Activated B cell treated with CpG ODN at 0.5 μM for 24 hours (primary cell): ENCODE measurements around the gene SEPHS2. TPM values are rescaled to one million over a fixed set of nuclear protein-coding genes. Genes with fewer than 3 reads are reported as not detected.
A peak's percentile ranks its signal among the peaks of the same experiment; 100 is the strongest.

Source experiments
- ATAC-seq: fragments of 200-7000 bp; cut with Tn5 transposase; one replicate; pipeline ENCODE4 v1.10.0; 2021; ENCODE audit warnings: low read depth, mild to moderate bottlenecking, moderate library complexity
- CTCF ChIA-PET: fragments of 350-600 bp; sonication (Branson Sonifier 250); formaldehyde crosslinking; loops from one replicate; lab custom pipeline; 2021; ENCODE audit warnings: antibody characterized with exemption; lab: Charles Lee
- POLR2A ChIA-PET: fragments of 350-600 bp; sonication (Branson Sonifier 250); formaldehyde crosslinking; loops from one replicate; lab custom pipeline; 2021; ENCODE audit warnings: antibody characterized with exemption; lab: Charles Lee
- DNase-seq: peaks from one replicate; pipeline ENCODE4 v3.0.0; 2022
- H3K27ac Mint-ChIP-seq: one replicate; pipeline ENCODE4 v1.8.0; 2020; ENCODE audit warnings: mixed read lengths
- H3K27me3 Mint-ChIP-seq: one replicate; pipeline ENCODE4 v1.8.0; 2021; ENCODE audit warnings: mixed read lengths
- H3K36me3 Mint-ChIP-seq: one replicate; pipeline ENCODE4 v1.8.0; 2021; ENCODE audit warnings: low read depth, mixed read lengths
- H3K4me1 Mint-ChIP-seq: one replicate; pipeline ENCODE4 v1.8.0; 2021; ENCODE audit warnings: mixed read lengths
- H3K4me3 Mint-ChIP-seq: one replicate; pipeline ENCODE4 v1.8.0; 2020; ENCODE audit warnings: mild to moderate bottlenecking, mixed read lengths
- H3K9me3 Mint-ChIP-seq: one replicate; pipeline ENCODE4 v1.8.0; 2020; ENCODE audit warnings: mixed read lengths
- intact Hi-C: fragments of 100-400 bp; cut with micrococcal nuclease; formaldehyde crosslinking; loops from one replicate; pipeline ENCODE4 v1.15.1; 2024
- total RNA-seq: library from RNA; stranded (reverse); gene quantifications from 2 replicates; pipeline ENCODE4 v1.2.3, GENCODE V29; 2022
- TF ChIP-seq, protein P1 (sequence below): fragments of 200-600 bp; IDR thresholded peaks from one replicate; pipeline ENCODE4 v1.8.0; 2022; ENCODE audit warnings: antibody characterized with exemption, mild to moderate bottlenecking

The SEPHS2 gene
- total RNA-seq, 1 donor from 2014 or later = 80.0 TPM

DNA sequence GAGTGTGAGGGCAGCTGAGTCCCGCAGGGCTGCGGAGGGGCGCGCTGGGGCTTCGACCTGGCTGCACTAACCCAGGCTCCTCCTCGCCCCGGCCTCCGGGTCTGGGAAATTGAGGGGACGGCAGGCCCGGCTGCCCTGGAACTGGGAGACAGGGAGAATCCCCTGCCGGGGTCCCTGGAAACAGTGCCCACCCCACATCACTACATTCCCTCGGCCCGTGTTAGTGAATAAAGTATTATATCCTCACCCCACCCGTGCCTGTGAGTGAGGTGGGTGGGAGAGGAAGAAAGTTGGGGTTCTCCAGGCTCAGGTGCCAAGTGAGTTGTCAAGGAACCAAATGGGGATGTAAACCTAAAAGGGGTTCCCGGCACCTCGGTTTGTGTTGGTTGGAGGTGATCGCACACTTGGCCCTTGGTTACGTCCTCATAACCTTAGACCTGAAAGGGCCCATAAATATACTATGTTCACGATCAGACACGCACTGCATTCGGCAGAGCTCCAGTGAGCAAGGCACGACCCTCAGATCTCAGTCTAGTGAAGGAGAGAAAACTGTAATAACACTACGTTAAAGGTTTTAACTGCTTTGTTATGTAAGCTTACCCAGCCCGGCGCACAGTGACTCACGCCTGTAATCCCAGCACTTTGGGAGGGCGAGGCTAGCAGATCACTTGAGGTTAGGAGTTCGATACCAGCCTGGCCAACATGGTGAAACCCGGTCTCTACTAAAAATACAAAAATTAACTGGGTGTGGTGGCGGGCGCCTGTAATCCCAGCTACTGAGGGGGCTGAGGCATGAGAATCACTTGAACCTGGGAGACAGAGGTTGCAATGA is 27.1 kb downstream of the SEPHS2 start:
- ChIA-PET CTCF (interaction anchor here (0.8 to 3.3 kb wide), 8 partner anchors 9 to 210 kb away, joined by 3 to 22 read pairs (median 4); partner anchors contain the start of genes DCTPP1 and ITGAL), POLR2A (interaction anchor here (0.5 to 3.0 kb wide), 41 partner anchors 11 to 996 kb away, joined by 3 to 51 read pairs (median 6); partner anchors contain the start of genes ALDOA, CD2BP2, CORO1A and DCTPP1)
- TF ChIP-seq, protein P1, sequence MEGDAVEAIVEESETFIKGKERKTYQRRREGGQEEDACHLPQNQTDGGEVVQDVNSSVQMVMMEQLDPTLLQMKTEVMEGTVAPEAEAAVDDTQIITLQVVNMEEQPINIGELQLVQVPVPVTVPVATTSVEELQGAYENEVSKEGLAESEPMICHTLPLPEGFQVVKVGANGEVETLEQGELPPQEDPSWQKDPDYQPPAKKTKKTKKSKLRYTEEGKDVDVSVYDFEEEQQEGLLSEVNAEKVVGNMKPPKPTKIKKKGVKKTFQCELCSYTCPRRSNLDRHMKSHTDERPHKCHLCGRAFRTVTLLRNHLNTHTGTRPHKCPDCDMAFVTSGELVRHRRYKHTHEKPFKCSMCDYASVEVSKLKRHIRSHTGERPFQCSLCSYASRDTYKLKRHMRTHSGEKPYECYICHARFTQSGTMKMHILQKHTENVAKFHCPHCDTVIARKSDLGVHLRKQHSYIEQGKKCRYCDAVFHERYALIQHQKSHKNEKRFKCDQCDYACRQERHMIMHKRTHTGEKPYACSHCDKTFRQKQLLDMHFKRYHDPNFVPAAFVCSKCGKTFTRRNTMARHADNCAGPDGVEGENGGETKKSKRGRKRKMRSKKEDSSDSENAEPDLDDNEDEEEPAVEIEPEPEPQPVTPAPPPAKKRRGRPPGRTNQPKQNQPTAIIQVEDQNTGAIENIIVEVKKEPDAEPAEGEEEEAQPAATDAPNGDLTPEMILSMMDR = no peak
- Mint-ChIP-seq H3K27ac (peak overlapping the region; percentile 65), H3K4me3 (peak overlapping the region; percentile 46), H3K36me3 (peaks cover 34% of the 10 kb centered on the region), H3K27me3 (no peaks in the 10 kb centered on the region), H3K9me3 (no peaks in the 10 kb centered on the region), H3K4me1 (peaks cover 11% of the 10 kb centered on the region)
- no peak for DNase-seq
- no peak for ATAC-seq
- intact Hi-C loops = loop anchor here (1.0 kb wide), 1 partner anchor 12 kb away; the partner anchor contains the start of gene DCTPP1

DNA sequence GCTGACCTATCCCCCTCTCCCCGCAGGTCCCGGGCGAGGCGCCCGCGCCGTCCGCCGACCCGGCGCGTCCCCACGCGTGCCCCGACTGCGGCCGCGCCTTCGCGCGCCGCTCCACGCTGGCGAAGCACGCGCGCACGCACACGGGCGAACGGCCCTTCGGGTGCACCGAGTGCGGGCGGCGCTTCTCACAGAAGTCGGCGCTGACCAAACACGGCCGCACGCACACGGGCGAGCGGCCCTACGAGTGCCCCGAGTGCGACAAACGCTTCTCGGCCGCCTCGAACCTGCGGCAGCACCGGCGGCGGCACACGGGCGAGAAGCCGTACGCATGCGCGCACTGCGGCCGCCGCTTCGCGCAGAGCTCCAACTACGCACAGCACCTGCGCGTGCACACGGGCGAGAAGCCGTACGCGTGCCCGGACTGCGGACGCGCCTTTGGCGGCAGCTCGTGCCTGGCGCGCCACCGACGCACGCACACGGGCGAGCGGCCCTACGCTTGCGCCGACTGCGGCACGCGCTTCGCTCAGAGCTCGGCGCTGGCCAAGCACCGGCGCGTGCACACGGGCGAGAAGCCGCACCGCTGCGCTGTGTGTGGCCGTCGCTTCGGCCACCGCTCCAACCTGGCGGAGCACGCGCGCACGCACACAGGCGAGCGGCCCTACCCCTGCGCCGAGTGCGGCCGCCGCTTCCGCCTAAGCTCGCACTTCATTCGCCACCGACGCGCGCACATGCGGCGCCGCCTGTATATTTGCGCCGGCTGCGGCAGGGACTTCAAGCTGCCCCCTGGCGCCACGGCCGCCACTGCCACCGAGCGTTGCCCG is 27.9 kb downstream of the SEPHS2 start:
- ATAC-seq = peak; percentile 86
- peaks cover 32% of the 10 kb centered on the region for H3K36me3 Mint-ChIP-seq
- POLR2A ChIA-PET = interaction anchor here (0.5 to 3.0 kb wide), 48 partner anchors 10 to 995 kb away, joined by 3 to 51 read pairs (median 6); partner anchors contain the start of genes ALDOA, CD2BP2, CORO1A and DCTPP1
- peak overlapping the region; percentile 69 for H3K27ac Mint-ChIP-seq
- CTCF ChIA-PET = interaction anchor here (0.8 to 3.3 kb wide), 8 partner anchors 8 to 211 kb away, joined by 3 to 22 read pairs (median 4); partner anchors contain the start of genes DCTPP1 and ITGAL
- peak overlapping the region; percentile 71 for H3K4me3 Mint-ChIP-seq
- DNase-seq = peak; percentile 84
- peaks cover 12% of the 10 kb centered on the region for H3K4me1 Mint-ChIP-seq
- H3K27me3 Mint-ChIP-seq = no peaks in the 10 kb centered on the region
- intact Hi-C loops = loop anchor here (1.0 to 2.0 kb wide), 3 partner anchors 13 to 39 kb away; partner anchors contain the start of gene DCTPP1
- TF ChIP-seq, protein P1 = no peak
- no peaks in the 10 kb centered on the region for H3K9me3 Mint-ChIP-seq

- TF ChIP-seq, protein P1 = no peak
- H3K36me3 Mint-ChIP-seq = peaks cover 30% of the 10 kb centered on the region
- no peaks in the 10 kb centered on the region for H3K9me3 Mint-ChIP-seq
- peak overlapping the region; percentile 36 for H3K27ac Mint-ChIP-seq
- H3K27me3 Mint-ChIP-seq = no peaks in the 10 kb centered on the region
- ChIA-PET CTCF (interaction anchor here (1.3 to 3.3 kb wide), 4 partner anchors 8 to 21 kb away, joined by 4 to 22 read pairs (median 12); partner anchors contain the start of gene DCTPP1), POLR2A (interaction anchor here (0.7 to 3.0 kb wide), 35 partner anchors 9 to 609 kb away, joined by 3 to 51 read pairs (median 7); partner anchors contain the start of genes ALDOA, CD2BP2, CORO1A and DCTPP1)
- peaks cover 13% of the 10 kb centered on the region for H3K4me1 Mint-ChIP-seq
- ATAC-seq (no peak), DNase-seq (no peak)
- intact Hi-C loops = loop anchor here (1.0 to 2.0 kb wide), 2 partner anchors 16 to 39 kb away; no protein-coding TSS in a partner anchor
- peak overlapping the region; percentile 61 for H3K4me3 Mint-ChIP-seq
Measured at GRCh38 chr16:30416624-30417528, 28.8 kb downstream of the SEPHS2 start.

GRCh38 chr16:30416047-30416603 is 29.5 kb downstream of the SEPHS2 start:
- H3K36me3 Mint-ChIP-seq = peaks cover 31% of the 10 kb centered on the region
- ATAC-seq (no peak), DNase-seq (no peak)
- H3K4me3 Mint-ChIP-seq = no peak overlapping the region
- no peaks in the 10 kb centered on the region for H3K27me3 Mint-ChIP-seq
- TF ChIP-seq, protein P1 = no peak
- POLR2A ChIA-PET = interaction anchor here (0.6 to 0.9 kb wide), 3 partner anchors 10 to 1453 kb away, joined by 3 to 6 read pairs (median 6); no protein-coding TSS in a partner anchor
- no peak overlapping the region for H3K27ac Mint-ChIP-seq
- H3K4me1 Mint-ChIP-seq = peaks cover 13% of the 10 kb centered on the region
- intact Hi-C loops = loop anchor here (2.0 kb wide), 1 partner anchor 15 kb away; no protein-coding TSS in a partner anchor
- H3K9me3 Mint-ChIP-seq = no peaks in the 10 kb centered on the region
- CTCF ChIA-PET = interaction anchor here (1.3 kb wide), 1 partner anchor 14 kb away, joined by 4 read pairs; the partner anchor contains the start of gene DCTPP1
